CD4-positive, alpha-beta memory T cell (primary cell): ENCODE data around the gene CMTR1. TPM values are rescaled to one million over a fixed set of nuclear protein-coding genes. Genes with fewer than 3 reads are reported as not detected.

Experiments
- CTCF ChIA-PET: fragments of 350-600 bp; sonication (Branson Sonifier 250); formaldehyde crosslinking; loops from one replicate; lab custom pipeline; 2021; ENCODE audit warnings: inconsistent platforms; ENCODE audit not compliant: partially characterized antibody; lab: Charles Lee
- POLR2A ChIA-PET: fragments of 350-600 bp; sonication (Branson Sonifier 250); formaldehyde crosslinking; loops from one replicate; lab custom pipeline; 2021; ENCODE audit not compliant: partially characterized antibody; lab: Charles Lee
- DNase-seq, 5 donors: peaks; one replicate each; pipeline versions ENCODE4 v3.0.0 to v3.0.0-alpha.2; 2020 to 2022; ENCODE audit warnings: mixed read lengths in 1 of 5
- H3K27ac ChIP-seq: one replicate; pipeline ENCODE4 v1.7.0; 2013; ENCODE audit warnings: low read depth, low read length
- H3K27me3 ChIP-seq: 2 replicates; pipeline ENCODE4 v1.7.0; 2013; ENCODE audit warnings: mild to moderate bottlenecking, low read length, moderate library complexity; ENCODE audit not compliant: insufficient read depth
- H3K36me3 ChIP-seq: 2 replicates; pipeline ENCODE4 v1.7.0; 2013; ENCODE audit warnings: mild to moderate bottlenecking, low read length, moderate library complexity; ENCODE audit not compliant: insufficient read depth
- H3K4me1 ChIP-seq: 2 replicates; pipeline ENCODE4 v1.7.0; 2013; ENCODE audit warnings: mild to moderate bottlenecking, low read length, moderate library complexity; ENCODE audit not compliant: insufficient read depth
- H3K4me3 ChIP-seq, 2 donors: one replicate each; pipeline ENCODE4 v1.7.0; 2013; ENCODE audit warnings: low read length in 2 of 2, mild to moderate bottlenecking in 1 of 2
- H3K9me3 ChIP-seq, 2 donors: one replicate each; pipeline ENCODE4 v1.7.0; 2013; ENCODE audit warnings: low read length in 2 of 2, control low read depth in 1 of 2; ENCODE audit not compliant: control insufficient read depth in 1 of 2
- H3K27ac Mint-ChIP-seq, 7 donors: one replicate each; pipeline ENCODE4 v1.8.0; 2020 to 2021; ENCODE audit warnings: mixed read lengths in 7 of 7, mild to moderate bottlenecking in 6 of 7, inconsistent platforms in 3 of 7, moderate library complexity in 3 of 7
- H3K27me3 Mint-ChIP-seq, 2 donors: one replicate each; pipeline ENCODE4 v1.8.0; 2020 to 2021; ENCODE audit warnings: mixed read lengths in 2 of 2
- H3K36me3 Mint-ChIP-seq, 2 donors: one replicate each; pipeline ENCODE4 v1.8.0; 2020 to 2021; ENCODE audit warnings: mixed read lengths in 2 of 2, inconsistent platforms in 1 of 2, mild to moderate bottlenecking in 1 of 2
- H3K4me1 Mint-ChIP-seq, 4 donors: one replicate each; pipeline ENCODE4 v1.8.0; 2020 to 2021; ENCODE audit warnings: mixed read lengths in 4 of 4, mild to moderate bottlenecking in 1 of 4
- H3K4me3 Mint-ChIP-seq, 8 donors: one replicate each; pipeline ENCODE4 v1.8.0; 2020 to 2021; ENCODE audit warnings: mixed read lengths in 8 of 8, mild to moderate bottlenecking in 7 of 8, moderate library complexity in 6 of 8, inconsistent platforms in 3 of 8
- H3K9me3 Mint-ChIP-seq, 8 donors: one replicate each; pipeline ENCODE4 v1.8.0; 2020 to 2021; ENCODE audit warnings: mixed read lengths in 8 of 8, mild to moderate bottlenecking in 5 of 8, inconsistent platforms in 3 of 8, moderate library complexity in 1 of 8
- intact Hi-C: fragments of 100-400 bp; cut with micrococcal nuclease; formaldehyde crosslinking; loops from one replicate; pipeline ENCODE4 v1.15.1; 2023
- polyA plus RNA-seq, 2 donors: library from polyadenylated mRNA; unstranded; fragments of 300-500 nt; fragmentation: Illumina TruSeq; gene quantifications; one replicate each; pipeline ENCODE4 v1.2.3, GENCODE V29; 2021
- total RNA-seq, 2 experiments: library from RNA; stranded (reverse); gene quantifications; one replicate each; pipeline ENCODE4 v1.2.3, GENCODE V29; 2021

The CMTR1 gene
- total and polyA plus RNA-seq, 4 experiments from 2014 or later = 28.4 to 79.1 (median 53.8) TPM

- no peak for DNase-seq
- no peak overlapping the region for H3K4me3 ChIP-seq
- no peaks in the 10 kb centered on the region for H3K36me3 ChIP-seq
- H3K4me1 ChIP-seq = peaks cover 77% of the 10 kb centered on the region
- H3K4me3 Mint-ChIP-seq = peak overlapping the region in 7 of 8 donors; percentile 6 to 82 (median 71)
- ChIA-PET POLR2A (interaction anchor here (0.8 to 23.5 kb wide), 8 partner anchors 11 to 328 kb away, joined by 3 to 977 read pairs (median 10); partner anchors contain the start of genes CCDC167, CMTR1 and ZFAND3), CTCF (interaction anchor here (0.7 to 6.2 kb wide), 13 partner anchors 12 to 78 kb away, joined by 3 to 54 read pairs (median 4); no protein-coding TSS in a partner anchor)
- H3K4me1 Mint-ChIP-seq = peaks cover 44 to 92% (median 76%) of the 10 kb centered on the region in 4 donors
- intact Hi-C loops = loop anchor here (1.0 kb wide), 1 partner anchor 9 kb away; the partner anchor contains the start of gene CCDC167
- H3K27ac ChIP-seq = peak overlapping the region; percentile 52
- H3K36me3 Mint-ChIP-seq = peaks cover 10 to 18% of the 10 kb centered on the region in 2 donors
- peak overlapping the region; percentile 92 to 99 (median 97) for H3K27ac Mint-ChIP-seq
- no peaks in the 10 kb centered on the region for H3K9me3 Mint-ChIP-seq
- no peaks in the 10 kb centered on the region for H3K27me3 ChIP-seq
- no peaks in the 10 kb centered on the region for H3K9me3 ChIP-seq
- H3K27me3 Mint-ChIP-seq = no peaks in the 10 kb centered on the region
Measured at GRCh38 chr6:37490536-37491170, 57.6 kb downstream of the CMTR1 start.

GRCh38 chr6:37491171-37491829 lies 58.3 kb downstream of the CMTR1 start:
- Histone ChIP-seq H3K27ac (peak overlapping the region; percentile 52), H3K36me3 (no peaks in the 10 kb centered on the region), H3K9me3 (no peaks in the 10 kb centered on the region), H3K4me3 (peak overlapping the region; percentile 6 to 12), H3K27me3 (no peaks in the 10 kb centered on the region), H3K4me1 (peaks cover 80% of the 10 kb centered on the region)
- Mint-ChIP-seq H3K9me3 (no peaks in the 10 kb centered on the region), H3K27ac (peak overlapping the region; percentile 87 to 99 (median 97)), H3K36me3 (peaks cover 7 to 20% of the 10 kb centered on the region in 2 donors), H3K27me3 (no peaks in the 10 kb centered on the region), H3K4me1 (peaks cover 46 to 92% (median 76%) of the 10 kb centered on the region in 4 donors), H3K4me3 (peak overlapping the region in 7 of 8 donors; percentile 26 to 82 (median 55))
- intact Hi-C loops = loop anchor here (1.0 kb wide), 1 partner anchor 8 kb away; the partner anchor contains the start of gene CCDC167
- ChIA-PET CTCF (interaction anchor here (0.8 to 6.2 kb wide), 14 partner anchors 11 to 201 kb away, joined by 3 to 54 read pairs (median 6); no protein-coding TSS in a partner anchor), POLR2A (interaction anchor here (0.8 to 23.5 kb wide), 12 partner anchors 8 to 328 kb away, joined by 3 to 977 read pairs (median 5); partner anchors contain the start of genes CCDC167, CMTR1 and ZFAND3)
- no peak for DNase-seq

GRCh38 chr6:37491830-37492208 lies 58.8 kb downstream of the CMTR1 start:
- intact Hi-C loops = loop anchor here (1.0 kb wide), 2 partner anchors 7 to 25 kb away; partner anchors contain the start of gene CCDC167
- DNase-seq = no peak
- H3K27ac ChIP-seq = peak overlapping the region; percentile 52
- peak overlapping the region in 1 of 2 donors; percentile 6 for H3K4me3 ChIP-seq
- ChIA-PET POLR2A (interaction anchor here (0.8 to 23.5 kb wide), 10 partner anchors 8 to 74 kb away, joined by 4 to 977 read pairs (median 6); partner anchors contain the start of gene CCDC167), CTCF (interaction anchor here (1.3 to 6.2 kb wide), 10 partner anchors 11 to 200 kb away, joined by 3 to 54 read pairs (median 9); no protein-coding TSS in a partner anchor)
- no peaks in the 10 kb centered on the region for H3K27me3 ChIP-seq
- no peaks in the 10 kb centered on the region for H3K27me3 Mint-ChIP-seq
- no peaks in the 10 kb centered on the region for H3K9me3 ChIP-seq
- H3K4me1 Mint-ChIP-seq = peaks cover 48 to 93% (median 80%) of the 10 kb centered on the region in 4 donors
- H3K36me3 ChIP-seq = no peaks in the 10 kb centered on the region
- no peaks in the 10 kb centered on the region for H3K9me3 Mint-ChIP-seq
- H3K4me1 ChIP-seq = peaks cover 85% of the 10 kb centered on the region
- H3K4me3 Mint-ChIP-seq = peak overlapping the region; percentile 49 to 82 (median 64)
- peaks cover 9 to 20% of the 10 kb centered on the region in 2 donors for H3K36me3 Mint-ChIP-seq
- H3K27ac Mint-ChIP-seq = peak overlapping the region; percentile 87 to 99 (median 97)

GRCh38 chr6:37492236-37492972 lies 59.4 kb downstream of the CMTR1 start:
- DNase-seq = no peak
- Histone ChIP-seq H3K9me3 (no peaks in the 10 kb centered on the region), H3K27ac (peak overlapping the region; percentile 52), H3K27me3 (no peaks in the 10 kb centered on the region), H3K4me3 (peak overlapping the region in 1 of 2 donors; percentile 6), H3K36me3 (no peaks in the 10 kb centered on the region), H3K4me1 (peaks cover 90% of the 10 kb centered on the region)
- no peaks in the 10 kb centered on the region for H3K9me3 Mint-ChIP-seq
- CTCF ChIA-PET = interaction anchor here (1.3 to 6.2 kb wide), 9 partner anchors 10 to 200 kb away, joined by 3 to 54 read pairs (median 10); no protein-coding TSS in a partner anchor
- peaks cover 52 to 94% (median 84%) of the 10 kb centered on the region in 4 donors for H3K4me1 Mint-ChIP-seq
- peaks cover 5 to 20% of the 10 kb centered on the region in 2 donors for H3K36me3 Mint-ChIP-seq
- peak overlapping the region; percentile 35 to 82 (median 58) for H3K4me3 Mint-ChIP-seq
- intact Hi-C loops = loop anchor here (1.0 kb wide), 1 partner anchor 25 kb away; no protein-coding TSS in a partner anchor
- POLR2A ChIA-PET = interaction anchor here (0.8 to 23.5 kb wide), 10 partner anchors 9 to 74 kb away, joined by 4 to 977 read pairs (median 6); partner anchors contain the start of gene CCDC167
- H3K27me3 Mint-ChIP-seq = no peaks in the 10 kb centered on the region
- peak overlapping the region; percentile 87 to 99 (median 97) for H3K27ac Mint-ChIP-seq

GRCh38 chr6:37492991-37493660 lies 60.1 kb downstream of the CMTR1 start:
- CTCF ChIA-PET = interaction anchor here (2.1 to 6.2 kb wide), 5 partner anchors 9 to 65 kb away, joined by 6 to 54 read pairs (median 15); no protein-coding TSS in a partner anchor
- H3K4me3 ChIP-seq = no peak overlapping the region
- Mint-ChIP-seq H3K36me3 (peaks cover 5 to 16% of the 10 kb centered on the region in 2 donors), H3K27ac (peak overlapping the region; percentile 87 to 99 (median 97)), H3K4me1 (peaks cover 50 to 97% (median 86%) of the 10 kb centered on the region in 4 donors), H3K9me3 (no peaks in the 10 kb centered on the region), H3K4me3 (peak overlapping the region in 7 of 8 donors; percentile 20 to 82 (median 40)), H3K27me3 (no peaks in the 10 kb centered on the region)
- intact Hi-C loops = loop anchor here (1.0 kb wide), 1 partner anchor 24 kb away; no protein-coding TSS in a partner anchor
- H3K36me3 ChIP-seq = no peaks in the 10 kb centered on the region
- peaks cover 94% of the 10 kb centered on the region for H3K4me1 ChIP-seq
- DNase-seq = no peak
- no peaks in the 10 kb centered on the region for H3K27me3 ChIP-seq
- H3K9me3 ChIP-seq = no peaks in the 10 kb centered on the region
- no peak overlapping the region for H3K27ac ChIP-seq
- POLR2A ChIA-PET = interaction anchor here (3.1 to 23.5 kb wide), 3 partner anchors 9 to 54 kb away, joined by 17 to 977 read pairs (median 96); partner anchors contain the start of gene CCDC167

- Histone ChIP-seq H3K27ac (no peak overlapping the region), H3K27me3 (no peaks in the 10 kb centered on the region), H3K4me1 (peaks cover 94% of the 10 kb centered on the region), H3K36me3 (no peaks in the 10 kb centered on the region), H3K9me3 (no peaks in the 10 kb centered on the region), H3K4me3 (no peak overlapping the region)
- ChIA-PET CTCF (interaction anchor here (2.2 to 4.3 kb wide), 2 partner anchors 9 to 28 kb away, joined by 6 to 35 read pairs; no protein-coding TSS in a partner anchor), POLR2A (interaction anchor here (0.7 to 23.5 kb wide), 2 partner anchors 8 to 25 kb away, joined by 3 to 977 read pairs; no protein-coding TSS in a partner anchor)
- no peaks in the 10 kb centered on the region for H3K27me3 Mint-ChIP-seq
- DNase-seq = no peak
- intact Hi-C loops = no loop called here
- peaks cover 4 to 11% of the 10 kb centered on the region in 2 donors for H3K36me3 Mint-ChIP-seq
- peak overlapping the region; percentile 18 to 99 (median 88) for H3K27ac Mint-ChIP-seq
- H3K4me3 Mint-ChIP-seq = peak overlapping the region in 2 of 8 donors; percentile 43 to 79
- H3K9me3 Mint-ChIP-seq = no peaks in the 10 kb centered on the region
- peaks cover 46 to 97% (median 85%) of the 10 kb centered on the region in 4 donors for H3K4me1 Mint-ChIP-seq
Measured at GRCh38 chr6:37493661-37493995, 60.6 kb downstream of the CMTR1 start.
